Fibroblast of skin of left quadriceps (primary cell): Measurements from ENCODE around the gene IGFL2.
"Not testable (repeated sequence)": the region's sequence is repeated elsewhere in the genome, so short reads cannot be mapped to it uniquely, and the experiment has no call there.

ENCODE experiments used
- DNase-seq, 2 experiments: peaks; one replicate each; pipeline ENCODE4 v3.0.0-alpha.2; 2013; ENCODE audit warnings: low read depth in 2 of 2

Gene IGFL2

DNA sequence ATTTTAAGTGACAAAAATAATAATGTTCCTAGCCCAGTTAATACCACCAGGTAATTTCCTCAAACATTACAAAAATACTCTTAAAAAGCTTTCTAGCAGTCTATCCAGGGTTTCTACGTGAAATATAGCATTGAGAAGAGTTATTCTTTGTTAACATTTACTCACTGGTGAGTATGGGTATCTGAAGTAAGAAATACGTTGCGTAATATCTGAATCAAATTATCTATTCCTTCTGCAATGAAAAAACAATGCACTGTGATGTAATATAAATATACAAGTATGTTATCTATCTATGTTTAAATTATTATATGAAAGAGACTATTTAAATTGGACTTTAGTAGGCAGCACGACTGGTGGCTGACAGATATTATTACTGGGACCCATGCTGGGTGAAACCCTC lies 5.7 kb upstream of the IGFL2 start:
- DNase-seq = no peak

DNA sequence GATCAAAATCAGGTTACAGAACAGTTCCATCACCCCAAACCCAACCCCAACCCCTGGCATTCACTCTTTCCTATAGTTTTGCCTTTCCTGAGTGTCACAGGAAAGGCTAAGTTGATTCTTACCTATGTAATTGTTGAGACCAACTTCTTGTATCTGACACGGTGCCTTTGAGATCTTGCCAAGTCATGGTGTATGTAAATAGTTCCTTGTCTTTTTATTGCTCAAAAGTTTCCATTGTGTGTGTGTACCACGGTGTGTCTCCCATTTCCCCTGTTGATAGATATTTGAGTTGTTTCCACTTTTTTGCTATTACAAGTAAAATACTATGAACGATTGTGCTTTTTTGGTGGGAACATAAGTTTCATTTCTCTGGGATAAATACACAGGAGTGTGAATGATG lies 3.3 kb upstream of the IGFL2 start:
- DNase-seq = no peak

DNA sequence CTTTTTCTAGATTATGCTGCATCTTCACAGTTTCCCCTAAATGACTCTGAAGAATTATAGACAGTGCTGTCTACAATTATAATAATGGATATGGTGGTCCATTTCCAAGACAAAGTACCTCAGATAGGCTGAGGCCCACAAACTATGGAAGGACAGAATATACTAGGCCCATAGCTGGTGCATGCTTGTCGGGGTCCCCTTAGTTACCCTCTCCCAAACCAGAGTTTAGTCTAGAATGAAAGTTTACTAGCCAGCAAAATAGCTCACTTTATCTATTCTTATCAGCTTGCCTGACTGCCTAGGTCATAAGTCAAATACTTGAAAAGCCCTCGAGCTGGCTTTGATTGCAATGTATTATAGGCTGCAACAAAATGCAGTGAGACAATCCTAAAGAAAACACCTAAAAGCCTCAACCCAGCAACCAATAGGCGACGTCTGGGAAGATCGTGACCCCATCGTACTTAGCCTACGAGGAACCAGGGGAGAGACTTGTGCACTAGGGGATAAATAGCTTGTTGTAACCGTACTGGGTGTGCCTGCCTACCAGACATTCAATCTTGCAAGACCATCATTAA lies 785 bp upstream of the IGFL2 start:
- no peak for DNase-seq

DNA sequence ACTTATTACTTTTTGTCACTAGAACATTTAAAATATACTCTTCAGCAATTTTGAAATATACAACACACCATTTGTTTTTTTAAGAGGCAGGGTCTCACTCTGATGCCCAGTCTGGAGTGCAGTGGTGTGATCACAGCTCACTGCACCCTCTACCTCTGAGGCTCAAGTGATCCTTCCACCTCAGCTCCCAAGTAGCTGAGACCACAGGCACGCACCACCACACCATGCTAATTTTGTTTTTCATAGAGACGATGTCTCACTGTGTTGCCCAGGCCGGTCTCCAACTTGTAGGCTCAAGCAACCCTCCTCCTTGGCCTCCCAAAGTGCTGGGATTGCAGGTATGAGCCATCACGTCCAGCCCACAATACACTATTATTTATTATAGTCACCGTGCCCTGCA lies 2.6 kb downstream of the IGFL2 start:
- no peak for DNase-seq

DNA sequence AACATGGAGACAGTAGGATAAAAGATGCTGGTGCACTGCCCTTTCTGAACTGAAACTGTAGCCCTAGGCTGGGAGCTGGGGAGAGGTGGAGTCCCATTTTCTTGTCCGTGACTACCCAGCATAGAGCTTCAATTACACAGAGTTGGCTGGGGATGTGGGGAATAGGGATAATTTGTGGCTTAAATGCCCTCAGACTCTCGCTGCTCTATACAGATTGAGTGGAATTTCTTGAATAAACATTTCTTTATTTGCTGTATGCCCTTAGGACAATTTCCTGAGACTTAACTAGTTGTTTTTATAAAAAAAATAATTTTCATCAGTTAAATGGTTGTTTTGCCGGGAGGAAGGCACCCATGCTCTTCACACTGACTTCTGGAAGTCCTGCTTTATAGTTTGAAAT lies 7.2 kb downstream of the IGFL2 start:
- no peak for DNase-seq

DNA sequence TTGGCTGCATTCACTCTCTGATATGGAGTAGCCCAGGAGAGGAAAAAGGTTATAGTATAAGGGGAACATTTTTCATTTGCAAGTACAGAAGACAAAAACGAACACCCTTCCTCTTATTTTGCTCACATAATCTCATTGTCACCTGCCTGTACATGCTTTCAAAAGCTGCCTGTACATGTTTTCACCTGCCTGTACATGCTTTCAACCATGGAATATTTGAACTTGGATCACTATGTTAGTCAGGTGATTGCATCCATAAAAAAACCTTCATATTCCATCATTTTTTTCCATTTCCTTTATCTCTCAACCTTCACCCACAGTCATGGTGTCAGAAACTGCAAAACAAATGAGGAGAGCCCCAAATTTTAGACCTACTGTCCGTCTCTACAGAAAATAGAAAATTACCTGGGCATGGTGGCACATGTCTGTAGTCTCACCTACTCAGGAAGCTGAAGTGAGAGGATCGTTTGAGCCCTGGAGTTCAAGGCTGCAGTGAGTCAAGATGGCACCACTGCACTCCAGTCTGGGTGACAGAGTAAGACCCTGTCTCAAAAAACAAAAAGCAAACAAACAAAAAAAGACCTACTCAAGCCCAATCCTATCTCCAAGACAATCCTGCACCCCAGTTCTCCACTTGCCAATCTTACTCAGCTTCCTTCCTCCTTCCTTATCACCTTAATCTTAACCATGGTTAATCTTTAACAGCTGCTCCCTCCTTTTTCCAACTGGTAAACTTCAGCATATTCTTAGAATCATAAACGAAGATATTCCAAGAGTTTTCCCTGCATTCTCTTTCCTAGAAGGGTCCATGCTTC lies 11.6 kb downstream of the IGFL2 start:
- no peak for DNase-seq

DNA sequence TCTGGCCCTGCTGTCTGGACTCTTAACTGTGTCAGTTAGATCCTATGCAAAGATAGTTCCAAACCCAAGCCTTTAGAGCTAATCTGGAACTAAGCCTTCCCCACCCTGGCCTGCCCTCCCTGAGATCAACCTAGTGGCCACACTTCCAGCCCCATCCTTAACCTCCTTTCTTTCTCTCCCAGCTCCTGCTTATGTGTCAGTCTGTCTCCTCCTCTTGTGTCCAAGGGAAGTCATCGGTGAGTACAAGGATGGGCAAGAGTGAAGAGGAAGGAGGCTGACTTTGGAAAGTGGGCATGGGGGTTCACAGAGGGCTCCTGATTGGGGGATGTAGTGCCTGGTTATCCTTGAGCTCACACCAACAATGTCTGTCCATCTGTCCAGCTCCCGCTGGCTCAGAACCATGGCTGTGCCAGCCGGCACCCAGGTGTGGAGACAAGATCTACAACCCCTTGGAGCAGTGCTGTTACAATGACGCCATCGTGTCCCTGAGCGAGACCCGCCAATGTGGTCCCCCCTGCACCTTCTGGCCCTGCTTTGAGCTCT lies 12.3 kb downstream of the IGFL2 start:
- DNase-seq = no peak

DNA sequence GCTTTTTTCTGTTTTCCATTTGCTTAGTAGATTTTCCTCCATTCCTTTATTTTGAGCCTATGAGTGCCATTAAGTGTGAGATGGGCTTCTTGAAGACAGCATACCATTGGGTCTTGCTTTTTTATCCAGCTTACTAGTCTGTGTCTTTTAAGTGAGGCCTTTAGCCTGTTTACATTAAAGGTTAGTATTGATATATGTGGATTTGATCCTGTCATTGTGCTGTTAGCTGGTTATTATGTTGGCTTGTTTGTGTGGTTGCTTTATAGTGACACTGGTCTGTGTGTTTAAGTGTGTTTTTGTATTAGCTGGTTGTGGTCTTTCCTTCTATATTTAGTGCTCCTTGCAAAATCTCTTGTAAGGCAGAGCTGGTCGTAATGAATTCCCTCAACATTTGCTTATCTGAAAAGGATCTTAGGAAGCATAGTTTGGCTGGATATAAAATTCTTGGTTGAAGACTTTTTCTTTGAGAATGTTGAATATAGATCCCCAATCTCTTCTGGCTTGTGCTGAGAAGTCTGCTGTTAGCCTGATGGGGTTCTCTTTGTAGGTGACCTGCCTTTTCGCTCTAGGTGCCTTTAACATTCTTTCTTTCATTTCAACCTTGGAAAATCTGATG lies 13.7 kb downstream of the IGFL2 start:
- DNase-seq = not testable (repeated sequence)

DNA sequence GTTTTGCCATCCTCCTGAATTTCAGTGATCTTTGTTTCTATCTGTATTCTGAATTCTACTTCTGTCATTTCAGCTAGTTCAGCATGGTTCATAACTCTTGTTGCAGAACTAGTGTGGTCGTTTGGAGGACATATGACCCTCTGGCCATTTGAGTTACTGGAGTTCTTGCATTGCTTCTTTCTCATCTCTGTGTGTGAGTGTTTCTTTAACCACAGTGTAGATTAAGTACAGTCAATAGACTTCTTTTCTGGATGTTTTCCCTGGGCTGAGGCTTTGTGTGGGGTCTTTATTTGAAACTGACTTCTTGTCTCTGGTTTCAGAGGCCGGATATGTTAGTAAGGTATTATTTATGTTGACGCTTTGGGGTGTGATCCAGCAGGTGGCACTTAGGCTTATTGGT lies 14.7 kb downstream of the IGFL2 start:
- no peak for DNase-seq

DNA sequence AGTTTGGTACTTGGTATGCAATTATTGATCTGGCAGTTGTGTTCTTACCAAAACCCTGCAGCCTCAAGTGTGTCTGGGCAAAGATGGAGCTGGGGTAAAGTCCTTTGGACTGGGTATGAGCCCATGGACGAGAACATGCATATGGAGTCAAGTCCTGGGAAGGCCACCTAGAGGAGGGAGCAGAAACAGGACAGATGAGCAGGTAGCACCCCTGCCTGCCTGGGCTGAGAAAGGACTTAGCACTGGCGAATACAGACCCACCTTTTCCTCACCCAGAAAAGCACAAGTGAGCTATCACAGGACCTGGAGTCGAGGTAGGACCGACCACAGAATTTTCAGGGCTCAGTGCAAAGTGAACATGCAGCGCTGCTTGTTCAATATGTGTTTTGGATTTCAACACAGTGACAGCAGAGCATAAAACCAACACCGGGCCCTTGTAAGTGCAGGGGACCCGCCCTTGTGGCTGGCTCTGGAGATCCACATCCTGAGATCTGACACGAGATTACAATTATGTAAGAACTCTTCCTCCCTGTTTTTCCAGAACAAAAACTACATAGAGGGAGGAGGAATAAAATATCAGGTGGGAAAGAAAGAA lies 25.9 kb downstream of the IGFL2 start:
- DNase-seq = no peak

DNA sequence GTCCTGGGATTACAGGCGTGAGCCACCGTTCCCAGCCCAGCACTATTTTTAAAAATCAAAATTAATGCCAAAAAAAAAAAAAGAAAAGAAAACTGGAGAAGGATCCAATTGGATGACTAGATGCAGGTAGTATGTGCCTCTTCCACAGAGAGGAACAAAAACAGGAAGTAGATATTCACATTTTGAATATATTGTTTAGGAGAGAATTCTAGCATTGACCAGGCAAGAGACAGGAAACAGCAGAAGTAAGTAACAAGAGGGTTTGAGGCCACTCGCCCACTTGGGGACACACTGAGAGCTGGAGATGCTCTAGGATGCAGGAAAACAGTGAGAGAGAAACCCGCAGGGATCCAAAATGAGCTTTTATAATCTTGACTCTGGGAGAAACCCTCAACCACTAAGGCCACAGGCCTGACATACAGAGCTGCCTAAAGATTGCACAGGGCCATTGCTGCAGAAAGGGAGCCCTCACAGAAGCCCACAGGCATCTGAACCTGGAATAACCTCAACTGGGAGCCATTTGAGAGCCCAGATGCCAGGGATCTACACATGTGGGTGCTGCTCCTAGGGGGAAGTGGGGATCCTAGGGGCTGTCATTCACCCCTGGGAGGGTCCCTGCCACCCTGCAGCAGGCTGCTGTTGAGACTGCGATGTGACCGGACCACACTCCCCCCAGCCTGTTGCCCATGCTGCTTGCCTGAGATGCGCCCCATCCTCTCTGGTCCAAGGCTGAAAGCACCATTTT lies 28.2 kb downstream of the IGFL2 start:
- no peak for DNase-seq

DNA sequence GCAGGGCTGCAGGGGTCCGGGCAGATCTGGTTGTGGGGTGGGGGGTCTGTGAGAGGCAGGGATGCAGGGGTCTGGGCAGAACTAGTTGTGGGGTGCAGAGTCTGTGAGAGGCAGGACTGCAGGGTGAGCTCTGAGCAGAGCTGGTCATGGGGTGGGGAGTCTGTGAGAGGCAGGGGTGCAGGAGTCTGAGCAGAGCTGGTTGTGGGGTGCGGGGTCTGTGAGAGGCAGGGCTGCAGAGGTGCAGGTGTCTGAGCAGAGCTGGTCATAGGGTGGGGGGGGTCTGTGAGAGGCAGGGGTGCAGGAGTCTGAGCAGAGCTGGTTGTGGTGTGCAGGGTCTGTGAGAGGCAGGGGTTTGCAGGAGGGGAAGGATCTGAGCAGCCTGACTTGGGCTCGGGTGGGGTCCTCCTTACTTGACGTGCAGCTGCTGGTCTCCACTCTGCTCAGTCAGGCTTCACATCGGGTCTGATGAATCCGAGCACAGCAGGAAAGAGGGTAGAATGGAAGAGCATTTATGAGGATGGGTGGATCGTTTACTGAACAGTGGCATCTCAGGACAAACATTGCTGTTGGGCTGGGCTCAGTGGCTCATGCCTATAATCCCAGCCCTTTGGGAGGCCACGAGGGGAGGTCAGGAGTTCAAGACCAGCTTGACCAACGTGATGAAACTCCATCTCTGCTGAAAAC lies 31.2 kb downstream of the IGFL2 start:
- DNase-seq = no peak

DNA sequence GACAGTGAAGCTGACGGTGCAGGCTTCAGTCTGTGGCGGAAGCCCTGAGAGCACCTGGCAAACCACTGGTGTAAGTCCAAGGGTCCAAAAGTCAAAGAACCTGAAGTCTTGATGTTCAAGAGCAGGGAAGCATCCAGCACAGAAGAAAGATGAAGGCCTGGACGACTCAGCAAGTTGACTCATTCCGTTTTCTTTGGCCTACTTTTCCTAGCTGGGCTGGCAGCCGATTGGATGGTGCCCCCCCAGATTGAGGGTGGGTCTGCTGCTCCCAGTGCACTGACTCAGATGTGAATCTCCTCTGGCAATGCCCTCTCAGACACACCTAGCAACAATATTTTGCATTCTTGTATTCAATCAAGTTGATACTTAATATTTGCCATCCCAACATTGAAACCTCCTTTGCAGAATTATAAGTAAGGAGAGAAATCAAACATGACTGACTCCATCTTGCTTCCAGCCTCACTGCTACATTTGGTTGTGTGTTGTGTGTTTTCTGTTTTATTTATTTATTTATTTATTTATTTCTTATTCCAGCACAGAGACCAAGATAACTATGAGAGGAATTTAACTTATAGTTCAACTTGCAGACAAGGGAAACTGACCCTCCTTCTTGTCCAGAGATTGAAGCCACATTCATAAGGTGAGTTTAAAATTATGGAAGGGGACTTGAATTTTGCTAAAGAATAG lies 32.8 kb downstream of the IGFL2 start:
- DNase-seq = no peak

DNA sequence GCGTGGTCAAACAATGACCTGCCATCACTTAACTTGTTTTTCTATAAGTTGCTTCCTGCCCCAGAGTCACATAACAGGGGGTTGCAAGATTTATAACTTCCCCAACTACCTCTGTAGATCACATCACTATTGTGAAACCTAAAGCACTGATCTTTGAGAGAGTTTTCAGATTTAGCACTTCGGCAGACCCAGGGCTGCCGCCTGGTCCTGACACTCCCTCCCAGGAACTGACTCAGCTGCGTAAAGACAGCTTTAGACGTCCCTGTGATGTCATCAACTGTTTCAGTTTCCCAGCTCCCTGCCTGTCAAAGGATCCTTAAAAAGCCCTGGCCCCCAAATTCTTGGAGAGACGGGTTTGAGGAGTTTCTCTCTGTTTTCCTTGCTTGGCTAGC lies 33.3 kb downstream of the IGFL2 start:
- no peak for DNase-seq

DNA sequence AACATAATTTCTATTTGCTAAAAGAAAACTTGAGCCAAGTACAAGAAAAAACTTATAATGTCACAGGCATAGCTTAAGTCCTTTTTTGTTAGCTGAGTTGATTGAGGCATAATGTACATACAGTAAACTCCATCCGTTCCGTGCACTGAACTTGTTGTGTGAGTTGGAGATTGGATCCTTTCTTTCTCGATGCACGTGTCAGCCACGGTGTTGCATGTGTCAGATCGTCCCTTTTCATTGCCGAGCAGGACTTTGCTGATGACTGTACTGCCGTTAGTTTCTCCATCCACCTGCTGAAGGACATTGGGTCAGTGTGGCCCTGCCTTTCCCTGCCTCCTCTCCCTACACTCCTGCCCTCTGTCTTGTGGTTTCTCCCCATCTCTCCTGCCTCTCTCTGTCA lies 34.4 kb downstream of the IGFL2 start:
- DNase-seq = no peak

DNA sequence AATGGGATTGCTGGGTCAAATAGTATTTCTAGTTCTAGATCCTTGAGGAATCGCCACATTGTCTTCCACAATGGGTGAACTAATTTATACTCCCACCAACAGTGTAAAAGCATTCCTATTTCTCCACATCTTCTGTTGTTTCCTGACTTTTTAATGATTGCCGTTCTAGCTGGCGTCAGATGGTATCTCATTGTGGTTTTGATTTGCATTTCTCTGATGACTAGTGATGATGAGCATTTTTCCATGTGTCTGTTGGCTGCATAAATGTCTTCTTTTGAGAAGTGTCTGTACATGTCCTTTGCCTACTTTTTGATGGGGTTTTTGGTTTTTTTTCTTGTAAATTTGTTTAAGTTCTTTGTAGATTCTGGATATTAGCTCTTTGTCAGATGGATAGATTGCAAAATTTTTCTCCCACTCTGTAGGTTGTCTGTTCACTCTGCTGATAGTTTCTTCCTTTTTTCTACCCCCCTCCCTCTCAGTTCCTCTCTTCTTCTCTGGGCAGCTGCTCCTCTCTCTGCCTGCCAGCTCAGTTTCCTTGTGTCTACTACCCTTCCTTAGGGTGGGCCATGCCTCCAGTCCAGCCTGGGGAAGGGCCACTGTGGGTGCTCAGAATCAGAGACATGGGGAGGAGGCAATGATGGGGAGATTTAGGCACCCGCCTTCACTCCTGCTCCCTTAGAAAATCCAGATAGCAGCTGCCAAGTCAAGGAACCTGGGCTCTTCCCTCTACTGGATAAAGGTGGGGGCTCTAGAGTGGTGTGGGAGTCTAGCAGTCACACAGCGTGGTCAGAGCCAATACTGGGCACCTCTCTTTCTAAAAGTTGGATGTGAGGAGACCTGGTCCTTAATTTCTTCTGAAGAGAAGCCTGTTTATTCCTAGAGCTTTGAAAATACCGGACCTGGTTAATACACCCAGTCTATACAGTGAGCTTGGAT lies 37.0 kb downstream of the IGFL2 start:
- peak; percentile 60 for DNase-seq

DNA sequence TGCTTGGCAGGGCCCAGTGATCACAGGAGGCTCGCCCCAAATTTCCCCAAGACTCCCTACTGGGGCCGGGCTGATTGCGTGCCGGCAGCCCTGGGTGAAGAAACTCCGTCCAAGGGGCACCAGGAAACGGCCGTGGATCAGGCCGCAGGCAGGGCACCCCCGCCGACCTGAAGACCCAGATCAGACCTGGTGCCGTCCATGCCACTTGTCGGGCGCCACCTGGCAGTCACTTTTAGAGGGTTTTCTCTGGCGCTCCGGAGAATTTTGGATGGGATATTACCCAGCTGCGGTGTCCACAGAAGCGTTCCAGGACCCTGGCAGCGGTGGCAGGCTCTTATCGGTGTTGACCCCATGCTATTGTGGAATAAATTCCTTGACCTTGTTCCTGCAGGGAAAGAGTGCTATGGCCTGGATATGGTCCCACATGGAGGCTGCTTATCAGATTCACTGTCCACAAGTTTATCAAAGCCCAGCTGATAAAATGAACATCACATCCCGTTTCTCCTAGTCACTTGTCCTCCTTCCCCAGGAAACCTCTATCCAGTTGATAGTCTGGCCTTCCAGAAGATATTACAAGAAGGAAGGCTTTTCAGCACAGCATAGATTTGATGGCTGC lies 38.2 kb downstream of the IGFL2 start:
- no peak for DNase-seq

DNA sequence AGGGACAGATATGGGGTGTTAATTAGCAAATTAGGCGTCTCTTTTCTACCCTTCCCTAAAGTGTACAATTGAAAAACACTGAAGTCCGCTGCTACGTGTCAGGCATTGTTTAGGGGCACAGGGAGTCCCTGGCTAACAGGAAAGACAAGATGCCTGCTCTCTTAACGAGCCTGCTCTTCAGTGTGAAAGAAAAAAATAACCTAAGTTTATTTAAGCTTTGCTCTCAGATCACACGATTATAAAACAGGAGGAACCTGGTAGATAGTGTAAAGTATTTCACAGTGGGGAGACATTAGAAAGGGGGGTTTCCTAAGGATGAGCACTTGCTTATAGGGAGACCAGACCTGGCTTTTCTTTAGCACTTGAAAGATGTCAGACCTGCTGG lies 38.7 kb downstream of the IGFL2 start:
- DNase-seq = no peak
